Panc1 (cell line): ENCODE results near the gene MEIS2. TPM values are rescaled to one million over a fixed set of nuclear protein-coding genes. Genes with fewer than 3 reads are reported as not detected.

Experiments
- ATAC-seq: fragments of 200-7000 bp; cut with Tn5 transposase; 2 replicates; pipeline ENCODE4 v1.9.1; 2020; ENCODE audit warnings: mild to moderate bottlenecking, moderate library complexity
- BruUV-seq: library from RNA; stranded (reverse); fragments of 400-500 nt; replicated peaks from 2 replicates; lab custom pipeline; 2021; lab: Mats Ljungman, UMichigan
- CTCF ChIA-PET: fragments of 300-600 bp; sonication (Branson Sonifier 250); formaldehyde crosslinking; loops from one replicate; lab custom pipeline; 2022; ENCODE audit warnings: antibody characterized with exemption; lab: Charles Lee
- POLR2A ChIA-PET: fragments of 300-600 bp; sonication (Branson Sonifier 250); formaldehyde crosslinking; loops from one replicate; lab custom pipeline; 2022; ENCODE audit warnings: antibody characterized with exemption; lab: Charles Lee
- DNase-seq: peaks from one replicate; pipeline ENCODE4 v3.0.0-alpha.2; 2010; ENCODE audit warnings: low read depth, low spot score
- H3K27ac ChIP-seq: 2 replicates; pipeline ENCODE4 v1.5.1; 2011; ENCODE audit warnings: mild to moderate bottlenecking, low read length, inconsistent platforms
- H3K27me3 ChIP-seq: fragments of 200-500 bp; sonication (Bioruptor generic); 2 replicates; pipeline ENCODE4 v1.6.0; 2014; ENCODE audit warnings: low read length, inconsistent platforms; ENCODE audit not compliant: control insufficient read depth, insufficient read depth
- H3K36me3 ChIP-seq: fragments of 200-500 bp; sonication (Bioruptor generic); 2 replicates; pipeline ENCODE4 v1.5.1; 2014; ENCODE audit warnings: inconsistent platforms, mild to moderate bottlenecking, low read length, moderate library complexity; ENCODE audit not compliant: control insufficient read depth, insufficient read depth
- H3K4me1 ChIP-seq: 2 replicates; pipeline ENCODE4 v1.5.1; 2011; ENCODE audit warnings: inconsistent platforms, mild to moderate bottlenecking, low read length, moderate library complexity; ENCODE audit not compliant: control insufficient read depth, insufficient read depth
- H3K4me3 ChIP-seq, 2 experiments: 2 replicates each; pipeline ENCODE4 v1.5.1; 2011 to 2012; ENCODE audit warnings: low read depth in 2 of 2, low read length in 2 of 2, mild to moderate bottlenecking in 2 of 2, inconsistent platforms in 1 of 2, moderate library complexity in 1 of 2
- H3K9me3 ChIP-seq: fragments of 200-500 bp; sonication (Bioruptor generic); 2 replicates; pipeline ENCODE4 v1.5.1; 2014; ENCODE audit warnings: low read depth, mild to moderate bottlenecking, inconsistent platforms, low read length, moderate library complexity; ENCODE audit not compliant: control insufficient read depth, insufficient read depth
- CTCF ChIP-seq: fragments of 450-650 bp; IDR thresholded peaks from 2 replicates; pipeline ENCODE4 v1.5.1; 2017; ENCODE audit warnings: mild to moderate bottlenecking
- POLR2AphosphoS5 ChIP-seq: IDR thresholded peaks from 2 replicates; pipeline ENCODE4 v1.6.1; 2012; ENCODE audit warnings: mild to moderate bottlenecking, low read depth, low read length, moderate library complexity
- REST ChIP-seq, 2 experiments: IDR thresholded peaks; 2 replicates each; pipeline ENCODE4 v1.6.1; 2011 to 2012; ENCODE audit warnings: low read depth in 2 of 2, control low read depth in 1 of 2, low read length in 1 of 2, mild to moderate bottlenecking in 1 of 2, moderate library complexity in 1 of 2; ENCODE audit not compliant: insufficient read depth in 1 of 2
- SIN3A ChIP-seq: IDR thresholded peaks from 2 replicates; pipeline ENCODE4 v1.6.1; 2012; ENCODE audit warnings: low read depth, mild to moderate bottlenecking, low read length, moderate library complexity, borderline replicate concordance; ENCODE audit not compliant: insufficient read depth
- TCF7L2 ChIP-seq: IDR thresholded peaks from 2 replicates; pipeline ENCODE4 v1.6.1; 2011; ENCODE audit warnings: mild to moderate bottlenecking, low read depth, low read length, inconsistent platforms
- in situ Hi-C: cut with HindIII; loops from 2 replicates; pipeline ENCODE4 v1.10.0; 2016; ENCODE audit warnings: low sequenced_read_pairs, low pct_unique_long_range_greater_than_20kb
- intact Hi-C: fragments of 100-400 bp; cut with micrococcal nuclease; formaldehyde crosslinking; loops from one replicate; pipeline ENCODE4 v1.10.0; 2022; ENCODE audit not compliant: unreplicated experiment
- total RNA-seq: library from RNA; stranded (reverse); gene quantifications from one replicate; pipeline ENCODE4 v1.2.1, GENCODE V29; 2021; ENCODE audit not compliant: unreplicated experiment

Gene MEIS2
- total RNA-seq, 1 experiment from 2014 or later, result 9.3 TPM

- ChIA-PET CTCF (no interaction called here), POLR2A (interaction anchor here (0.6 kb wide), 1 partner anchor 1188 kb away, joined by 6 read pairs; no protein-coding TSS in a partner anchor)
- Histone ChIP-seq H3K9me3 (no peaks in the 10 kb centered on the region), H3K27me3 (no peaks in the 10 kb centered on the region), H3K4me3 (no peak overlapping the region), H3K4me1 (no peaks in the 10 kb centered on the region), H3K36me3 (no peaks in the 10 kb centered on the region), H3K27ac (no peak overlapping the region)
- in situ Hi-C loops, result no loop called here
- TF ChIP-seq TCF7L2 (no peak), REST (IDR thresholded peaks at IDR 0.05; ENCODE audit: insufficient read depth in 1 of 2, low read depth in 2 of 2, low read length in 1 of 2) (no peak), POLR2AphosphoS5 (no peak), CTCF (no peak), SIN3A (no peak)
- DNase-seq, result no peak
- intact Hi-C loops, result no loop called here
- no peak for ATAC-seq
- no TSS peak for BruUV-seq
Measured at GRCh38 chr15:36942248-36942827, 158.0 kb downstream of the MEIS2 start.

GRCh38 chr15:36941798-36942197 is 158.6 kb downstream of the MEIS2 start:
- intact Hi-C loops, result no loop called here
- CTCF ChIA-PET, result no interaction called here
- H3K27me3 ChIP-seq, result no peaks in the 10 kb centered on the region
- no peak overlapping the region for H3K27ac ChIP-seq
- no TSS peak for BruUV-seq
- no peak for TF ChIP-seq POLR2AphosphoS5
- no peak for TF ChIP-seq TCF7L2
- TF ChIP-seq CTCF, result no peak
- no peak for TF ChIP-seq SIN3A
- no peak for TF ChIP-seq REST (IDR thresholded peaks at IDR 0.05; ENCODE audit: insufficient read depth in 1 of 2, low read depth in 2 of 2, low read length in 1 of 2)
- POLR2A ChIA-PET, result interaction anchor here (0.6 kb wide), 1 partner anchor 1188 kb away, joined by 6 read pairs; no protein-coding TSS in a partner anchor
- DNase-seq (no peak), ATAC-seq (no peak)
- no peaks in the 10 kb centered on the region for H3K36me3 ChIP-seq
- in situ Hi-C loops, result no loop called here
- H3K4me3 ChIP-seq, result no peak overlapping the region
- no peaks in the 10 kb centered on the region for H3K4me1 ChIP-seq
- H3K9me3 ChIP-seq, result no peaks in the 10 kb centered on the region
